A549 (cell line): Measurements from ENCODE around the gene IRF3. TPM values are rescaled to one million over a fixed set of nuclear protein-coding genes. Genes with fewer than 3 reads are reported as not detected.

Source experiments
- CHD2 ChIP-seq: fragments of 150-350 bp; IDR thresholded peaks from 2 replicates; pipeline ENCODE4 v1.6.1; 2014; ENCODE audit warnings: low read length; ENCODE audit not compliant: partially characterized antibody
- CHD4 ChIP-seq: fragments of 200-600 bp; sonication (generic); IDR thresholded peaks from 2 replicates; pipeline ENCODE4 v1.6.1; 2016; ENCODE audit warnings: antibody characterized with exemption, mild to moderate bottlenecking, borderline replicate concordance
- EP300 ChIP-seq, 2 experiments: fragments of >200 bp; sonication (Bioruptor Twin); formaldehyde crosslinking; IDR thresholded peaks; 2 replicates in 1 of 2; 3 replicates in 1 of 2; pipeline ENCODE4 v1.6.1; 2016 to 2017
- FOSB ChIP-seq: fragments of 250-450 bp; sonication (Bioruptor Pico); IDR thresholded peaks from 2 replicates; pipeline ENCODE4 v1.5.0; 2020; ENCODE audit warnings: mild to moderate bottlenecking, moderate library complexity
- FOSL2 ChIP-seq, 2 experiments: fragments of 450-650 bp in 1 of 2; fragments of >200 bp in 1 of 2; sonication (Bioruptor Twin) in 1 of 2; formaldehyde crosslinking; IDR thresholded peaks; 2 replicates each; pipeline versions ENCODE4 v1.5.0 to v1.6.1; 2016 to 2020; ENCODE audit warnings: mild to moderate bottlenecking in 1 of 2, moderate library complexity in 1 of 2
- GATA3 ChIP-seq: IDR thresholded peaks from 2 replicates; pipeline ENCODE4 v1.6.1; 2012; ENCODE audit warnings: borderline replicate concordance
- HOXA7 ChIP-seq: fragments of 250-450 bp; sonication (Bioruptor Pico); IDR thresholded peaks from 2 replicates; pipeline ENCODE4 v1.5.0; 2020; ENCODE audit warnings: mild to moderate bottlenecking, moderate library complexity
- HOXB13 ChIP-seq: fragments of 250-450 bp; sonication (Bioruptor Pico); IDR thresholded peaks from 2 replicates; pipeline ENCODE4 v1.5.0; 2020; ENCODE audit warnings: low read depth, mild to moderate bottlenecking, moderate library complexity
- HOXB5 ChIP-seq: fragments of 250-450 bp; sonication (Bioruptor Pico); IDR thresholded peaks from 2 replicates; pipeline ENCODE4 v1.5.0; 2020; ENCODE audit warnings: mild to moderate bottlenecking, moderate library complexity
- KDM1A ChIP-seq: fragments of 200-600 bp; sonication (generic); IDR thresholded peaks from 2 replicates; pipeline ENCODE4 v1.6.1; 2016; ENCODE audit warnings: low read depth, mild to moderate bottlenecking
- MAFK ChIP-seq: fragments of 450-650 bp; IDR thresholded peaks from 2 replicates; pipeline ENCODE4 v1.6.1; 2014; ENCODE audit not compliant: partially characterized antibody
- MAZ ChIP-seq: fragments of 150-350 bp; IDR thresholded peaks from 2 replicates; pipeline ENCODE4 v1.6.1; 2014; ENCODE audit warnings: antibody characterized with exemption, low read depth, low read length, borderline replicate concordance
- MYC ChIP-seq: IDR thresholded peaks from 2 replicates; pipeline ENCODE4 v1.6.1; 2012; ENCODE audit warnings: mild to moderate bottlenecking, inconsistent platforms, low read length, improper control_type of control experiment, borderline replicate concordance
- POLR2A ChIP-seq: IDR thresholded peaks from 2 replicates; pipeline ENCODE4 v1.6.1; 2012; ENCODE audit warnings: mild to moderate bottlenecking, low read length
- POLR2AphosphoS2 ChIP-seq: conservative IDR thresholded peaks from 2 replicates; pipeline ENCODE4 v1.6.1; 2012; ENCODE audit warnings: low read length, improper control_type of control experiment, inconsistent platforms
- RARB ChIP-seq: fragments of 250-450 bp; sonication (Bioruptor Pico); IDR thresholded peaks from 2 replicates; pipeline ENCODE4 v1.8.0; 2021; ENCODE audit warnings: mild to moderate bottlenecking, moderate library complexity
- TP53 ChIP-seq: fragments of 250-450 bp; sonication (Bioruptor Pico); IDR thresholded peaks from 2 replicates; pipeline ENCODE4 v1.5.0; 2021; ENCODE audit warnings: mild to moderate bottlenecking, moderate library complexity
- ZNF302 ChIP-seq: fragments of 250-450 bp; sonication (Bioruptor Pico); IDR thresholded peaks from 2 replicates; pipeline ENCODE4 v1.9.0; 2021; ENCODE audit warnings: inconsistent platforms, mild to moderate bottlenecking, moderate library complexity
- ZSCAN20 ChIP-seq: fragments of 250-450 bp; sonication (Bioruptor Pico); IDR thresholded peaks from 2 replicates; pipeline ENCODE4 v1.8.0; 2022; ENCODE audit warnings: mild to moderate bottlenecking, moderate library complexity
- polyA plus RNA-seq, 4 experiments: library from polyadenylated mRNA; depleted of rRNA in 3 of 4; stranded (reverse); fragments of >200 nt; fragmentation: RNase III in 1 of 4; extraction: RNeasy Plus Mini Kit Qiagen cat#74134 plus additional on column Dnase treatment in 1 of 4; gene quantifications; 2 replicates in 3 of 4; 3 replicates in 1 of 4; pipeline ENCODE4 v1.2.3, GENCODE V29; 2011 to 2017
- TF ChIP-seq, protein P1 (sequence below): fragments of >200 bp; sonication (Bioruptor Twin); formaldehyde crosslinking; IDR thresholded peaks from 3 replicates; pipeline ENCODE4 v1.6.1; 2016
- TF ChIP-seq, protein P2 (sequence below): IDR thresholded peaks from 2 replicates; pipeline ENCODE4 v1.6.1; 2012
- TF ChIP-seq, protein P3 (sequence below): IDR thresholded peaks from 2 replicates; pipeline ENCODE4 v1.6.1; 2012; ENCODE audit warnings: low read depth, borderline replicate concordance
- TF ChIP-seq, protein P4 (sequence below): fragments of 200-600 bp; sonication (generic); IDR thresholded peaks from 2 replicates; pipeline ENCODE4 v1.6.1; 2016; ENCODE audit warnings: antibody characterized with exemption, mild to moderate bottlenecking, moderate library complexity
- TF ChIP-seq, protein P5 (sequence below): fragments of 150-350 bp; IDR thresholded peaks from 2 replicates; pipeline ENCODE4 v1.6.1; 2014; ENCODE audit warnings: low read depth, mild to moderate bottlenecking, low read length
- TF ChIP-seq, protein P6 (sequence below): fragments of 450-650 bp; IDR thresholded peaks from 2 replicates; pipeline ENCODE4 v1.6.1; 2014; ENCODE audit warnings: antibody characterized with exemption

Gene IRF3
- polyA plus RNA-seq, 2 of the 4 experiments (the other 2 are of a cell fraction), result 54.0 to 103 TPM

DNA sequence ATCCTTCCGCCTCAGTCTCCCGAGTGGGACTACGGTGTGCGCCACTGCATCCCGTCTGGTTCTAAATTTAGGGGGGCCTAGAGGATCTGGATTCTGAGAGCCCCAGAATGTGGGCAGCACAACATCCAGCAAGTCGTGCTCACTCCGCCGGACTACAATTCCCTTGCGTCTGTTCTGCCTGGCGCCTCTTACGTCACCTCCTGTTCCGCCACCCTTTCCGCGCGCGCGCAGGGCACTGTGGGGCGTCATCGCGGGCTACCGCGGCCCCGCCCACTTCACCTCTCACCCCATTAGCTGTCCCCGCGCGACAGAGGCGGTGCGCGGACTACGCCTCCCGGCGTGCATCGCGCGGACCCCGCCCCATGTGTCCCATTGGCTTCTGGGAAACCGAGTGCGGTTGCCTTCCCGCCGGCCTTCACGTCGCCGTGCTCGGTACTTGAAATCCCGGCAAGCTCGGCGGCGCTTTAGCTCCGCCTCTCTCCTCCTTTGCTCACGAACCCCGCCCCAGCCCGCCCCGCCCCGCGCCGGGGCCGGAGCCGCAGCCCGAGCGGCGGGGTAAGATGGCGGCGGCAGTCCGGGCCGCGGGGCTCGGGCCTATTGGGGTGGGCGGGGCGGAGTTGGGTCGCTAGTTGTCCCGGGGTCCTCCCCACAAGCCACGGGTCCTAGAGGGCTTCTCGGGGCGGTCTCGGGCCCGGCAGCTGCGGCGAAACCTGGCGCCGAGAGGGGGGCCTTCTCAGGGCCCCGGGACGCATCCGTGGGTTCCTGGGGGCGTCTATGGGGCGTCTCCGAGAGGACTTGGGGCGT lies 23.8 kb downstream of the IRF3 start, which contains the start of gene SCAF1 (continued):
- TF ChIP-seq, protein P1, sequence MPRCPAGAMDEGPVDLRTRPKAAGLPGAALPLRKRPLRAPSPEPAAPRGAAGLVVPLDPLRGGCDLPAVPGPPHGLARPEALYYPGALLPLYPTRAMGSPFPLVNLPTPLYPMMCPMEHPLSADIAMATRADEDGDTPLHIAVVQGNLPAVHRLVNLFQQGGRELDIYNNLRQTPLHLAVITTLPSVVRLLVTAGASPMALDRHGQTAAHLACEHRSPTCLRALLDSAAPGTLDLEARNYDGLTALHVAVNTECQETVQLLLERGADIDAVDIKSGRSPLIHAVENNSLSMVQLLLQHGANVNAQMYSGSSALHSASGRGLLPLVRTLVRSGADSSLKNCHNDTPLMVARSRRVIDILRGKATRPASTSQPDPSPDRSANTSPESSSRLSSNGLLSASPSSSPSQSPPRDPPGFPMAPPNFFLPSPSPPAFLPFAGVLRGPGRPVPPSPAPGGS, result peak; percentile 50; the same call in 2 of the 3 replicates
- TF ChIP-seq TP53 (CRISPR knock-in tag) (peak; percentile 93), MAFK (no peak), CHD4 (no peak), POLR2AphosphoS2 (peak; percentile 83), MYC (0 out of 2 replicates have a peak, but pooled peaks have one; percentile 20), MAZ (peak; percentile 69), GATA3 (no peak), HOXB5 (CRISPR knock-in tag) (peak; percentile 64; the same call in 1 of the 2 replicates), FOSL2 (IDR thresholded peaks at IDR 0.05) (no peak), FOSL2 (CRISPR knock-in tag; IDR thresholded peaks at IDR 0.05) (peak; percentile 74), RARB (0 out of 2 replicates have a peak, but pooled peaks have one; percentile 55), ZNF302 (CRISPR knock-in tag) (no peak), ZSCAN20 (CRISPR knock-in tag) (no peak), FOSB (peak; percentile 93), POLR2A (peak; percentile 84), HOXB13 (CRISPR knock-in tag) (no peak), KDM1A (no peak), CHD2 (peak; percentile 42), EP300 (IDR thresholded peaks at IDR 0.05) (no peak), HOXA7 (CRISPR knock-in tag) (no peak; the same call in 1 of the 2 replicates)
- TF ChIP-seq, protein P2, sequence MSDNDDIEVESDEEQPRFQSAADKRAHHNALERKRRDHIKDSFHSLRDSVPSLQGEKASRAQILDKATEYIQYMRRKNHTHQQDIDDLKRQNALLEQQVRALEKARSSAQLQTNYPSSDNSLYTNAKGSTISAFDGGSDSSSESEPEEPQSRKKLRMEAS, result peak; percentile 74
- TF ChIP-seq, protein P3, sequence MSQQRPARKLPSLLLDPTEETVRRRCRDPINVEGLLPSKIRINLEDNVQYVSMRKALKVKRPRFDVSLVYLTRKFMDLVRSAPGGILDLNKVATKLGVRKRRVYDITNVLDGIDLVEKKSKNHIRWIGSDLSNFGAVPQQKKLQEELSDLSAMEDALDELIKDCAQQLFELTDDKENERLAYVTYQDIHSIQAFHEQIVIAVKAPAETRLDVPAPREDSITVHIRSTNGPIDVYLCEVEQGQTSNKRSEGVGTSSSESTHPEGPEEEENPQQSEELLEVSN, result 0 out of 2 replicates have a peak, but pooled peaks have one; percentile 43
- TF ChIP-seq, protein P4, sequence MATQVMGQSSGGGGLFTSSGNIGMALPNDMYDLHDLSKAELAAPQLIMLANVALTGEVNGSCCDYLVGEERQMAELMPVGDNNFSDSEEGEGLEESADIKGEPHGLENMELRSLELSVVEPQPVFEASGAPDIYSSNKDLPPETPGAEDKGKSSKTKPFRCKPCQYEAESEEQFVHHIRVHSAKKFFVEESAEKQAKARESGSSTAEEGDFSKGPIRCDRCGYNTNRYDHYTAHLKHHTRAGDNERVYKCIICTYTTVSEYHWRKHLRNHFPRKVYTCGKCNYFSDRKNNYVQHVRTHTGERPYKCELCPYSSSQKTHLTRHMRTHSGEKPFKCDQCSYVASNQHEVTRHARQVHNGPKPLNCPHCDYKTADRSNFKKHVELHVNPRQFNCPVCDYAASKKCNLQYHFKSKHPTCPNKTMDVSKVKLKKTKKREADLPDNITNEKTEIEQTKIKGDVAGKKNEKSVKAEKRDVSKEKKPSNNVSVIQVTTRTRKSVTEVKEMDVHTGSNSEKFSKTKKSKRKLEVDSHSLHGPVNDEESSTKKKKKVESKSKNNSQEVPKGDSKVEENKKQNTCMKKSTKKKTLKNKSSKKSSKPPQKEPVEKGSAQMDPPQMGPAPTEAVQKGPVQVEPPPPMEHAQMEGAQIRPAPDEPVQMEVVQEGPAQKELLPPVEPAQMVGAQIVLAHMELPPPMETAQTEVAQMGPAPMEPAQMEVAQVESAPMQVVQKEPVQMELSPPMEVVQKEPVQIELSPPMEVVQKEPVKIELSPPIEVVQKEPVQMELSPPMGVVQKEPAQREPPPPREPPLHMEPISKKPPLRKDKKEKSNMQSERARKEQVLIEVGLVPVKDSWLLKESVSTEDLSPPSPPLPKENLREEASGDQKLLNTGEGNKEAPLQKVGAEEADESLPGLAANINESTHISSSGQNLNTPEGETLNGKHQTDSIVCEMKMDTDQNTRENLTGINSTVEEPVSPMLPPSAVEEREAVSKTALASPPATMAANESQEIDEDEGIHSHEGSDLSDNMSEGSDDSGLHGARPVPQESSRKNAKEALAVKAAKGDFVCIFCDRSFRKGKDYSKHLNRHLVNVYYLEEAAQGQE, result no peak
- TF ChIP-seq, protein P5, sequence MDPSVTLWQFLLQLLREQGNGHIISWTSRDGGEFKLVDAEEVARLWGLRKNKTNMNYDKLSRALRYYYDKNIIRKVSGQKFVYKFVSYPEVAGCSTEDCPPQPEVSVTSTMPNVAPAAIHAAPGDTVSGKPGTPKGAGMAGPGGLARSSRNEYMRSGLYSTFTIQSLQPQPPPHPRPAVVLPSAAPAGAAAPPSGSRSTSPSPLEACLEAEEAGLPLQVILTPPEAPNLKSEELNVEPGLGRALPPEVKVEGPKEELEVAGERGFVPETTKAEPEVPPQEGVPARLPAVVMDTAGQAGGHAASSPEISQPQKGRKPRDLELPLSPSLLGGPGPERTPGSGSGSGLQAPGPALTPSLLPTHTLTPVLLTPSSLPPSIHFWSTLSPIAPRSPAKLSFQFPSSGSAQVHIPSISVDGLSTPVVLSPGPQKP, result no peak
- TF ChIP-seq, protein P6, sequence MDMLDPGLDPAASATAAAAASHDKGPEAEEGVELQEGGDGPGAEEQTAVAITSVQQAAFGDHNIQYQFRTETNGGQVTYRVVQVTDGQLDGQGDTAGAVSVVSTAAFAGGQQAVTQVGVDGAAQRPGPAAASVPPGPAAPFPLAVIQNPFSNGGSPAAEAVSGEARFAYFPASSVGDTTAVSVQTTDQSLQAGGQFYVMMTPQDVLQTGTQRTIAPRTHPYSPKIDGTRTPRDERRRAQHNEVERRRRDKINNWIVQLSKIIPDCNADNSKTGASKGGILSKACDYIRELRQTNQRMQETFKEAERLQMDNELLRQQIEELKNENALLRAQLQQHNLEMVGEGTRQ, result peak; percentile 60
